ENCODE data around the gene ADK. TPM values are rescaled to one million over a fixed set of nuclear protein-coding genes. Genes with fewer than 3 reads are reported as not detected.
A peak's percentile ranks its signal among the peaks of the same experiment; 100 is the strongest.
"Not testable (repeated sequence)": the region's sequence is repeated elsewhere in the genome, so short reads cannot be mapped to it uniquely, and the experiment has no call there.

ADK gene
- total RNA-seq, 1 experiment from 2014 or later: 26.8 TPM

DNA sequence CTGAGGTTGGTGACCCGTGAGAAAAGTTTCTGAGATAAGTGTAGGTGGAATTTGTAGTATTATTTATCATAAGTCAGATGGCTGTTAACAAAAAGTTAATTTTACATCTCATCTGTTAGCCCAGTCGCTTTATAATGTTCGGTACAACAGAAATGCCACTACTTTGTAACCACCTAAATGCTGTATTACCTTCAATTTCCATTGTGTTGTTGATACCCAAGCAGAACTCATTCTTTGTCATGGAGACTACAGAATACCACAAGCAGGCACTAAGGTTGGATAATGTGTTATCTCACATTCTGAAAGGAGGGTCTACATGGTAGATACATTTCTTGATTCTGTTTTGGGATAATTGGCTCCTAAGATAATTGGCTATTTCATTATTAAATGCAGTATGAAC is 425.6 kb downstream of the ADK start:
- no peak overlapping the region for H2AFZ ChIP-seq (ENCODE audit: low read length)
- DNase-seq: no peak
- no CpG with 5 or more reads among the region's 3 CpGs for WGBS (ENCODE audit: extremely low coverage, insufficient read length, low lambda C conversion rate)
- no peak overlapping the region for H3K27ac ChIP-seq (ENCODE audit: insufficient read length, low read depth, low read length)
- no peak overlapping the region for H2BK20ac ChIP-seq (ENCODE audit: low read depth, low read length, poor library complexity, severe bottlenecking)
- H4K5ac ChIP-seq (ENCODE audit: insufficient read length, low read depth, low read length): no peak overlapping the region
- Mint-ChIP-seq H3K9me3 (peaks cover 38 to 42% of the 10 kb centered on the region in 2 experiments), H3K4me3 (peak overlapping the region in 1 of 2 experiments; percentile 1; a peak in 1 of 5 replicates), H3K27me3 (ENCODE audit: low read depth) (peaks cover 3% of the 10 kb centered on the region), H3K4me1 (peaks cover 28 to 41% of the 10 kb centered on the region in 2 experiments), H3K27ac (no peak overlapping the region), H3K36me3 (ENCODE audit: insufficient read depth in 1 of 3, low read depth in 3 of 3) (peaks cover 25 to 54% (median 27%) of the 10 kb centered on the region in 3 experiments)
- no peak overlapping the region for H3K18ac ChIP-seq (ENCODE audit: insufficient read length, low read depth, low read length)
- no peaks in the 10 kb centered on the region for H4K20me1 ChIP-seq (ENCODE audit: control insufficient read depth, insufficient read depth, insufficient read length)
- H3K14ac ChIP-seq (ENCODE audit: insufficient read depth, low read length): no peak overlapping the region
- no peak overlapping the region for H2BK15ac ChIP-seq (ENCODE audit: low read depth, low read length)
- H4K91ac ChIP-seq (ENCODE audit: insufficient read length, low read depth, low read length): no peak overlapping the region
- no peak overlapping the region for H2BK12ac ChIP-seq (ENCODE audit: insufficient read length, low read depth, low read length)
- no peaks in the 10 kb centered on the region for H3K79me2 ChIP-seq (ENCODE audit: insufficient read depth, low read length)
- no peak overlapping the region for H3K4ac ChIP-seq (ENCODE audit: low read depth, low read length)
- H4K8ac ChIP-seq (replicated peaks; ENCODE audit: insufficient read length, low read depth, low read length): no peak overlapping the region
- H3K9me3 ChIP-seq (ENCODE audit: control insufficient read depth, low read depth, low read length): peaks cover 10% of the 10 kb centered on the region
- no peak overlapping the region for H2AK5ac ChIP-seq (ENCODE audit: insufficient read length, low read length)
- H3K79me1 ChIP-seq (ENCODE audit: insufficient read depth, low read depth, low read length, poor library complexity, severe bottlenecking): no peaks in the 10 kb centered on the region
- TF ChIP-seq, protein P1, sequence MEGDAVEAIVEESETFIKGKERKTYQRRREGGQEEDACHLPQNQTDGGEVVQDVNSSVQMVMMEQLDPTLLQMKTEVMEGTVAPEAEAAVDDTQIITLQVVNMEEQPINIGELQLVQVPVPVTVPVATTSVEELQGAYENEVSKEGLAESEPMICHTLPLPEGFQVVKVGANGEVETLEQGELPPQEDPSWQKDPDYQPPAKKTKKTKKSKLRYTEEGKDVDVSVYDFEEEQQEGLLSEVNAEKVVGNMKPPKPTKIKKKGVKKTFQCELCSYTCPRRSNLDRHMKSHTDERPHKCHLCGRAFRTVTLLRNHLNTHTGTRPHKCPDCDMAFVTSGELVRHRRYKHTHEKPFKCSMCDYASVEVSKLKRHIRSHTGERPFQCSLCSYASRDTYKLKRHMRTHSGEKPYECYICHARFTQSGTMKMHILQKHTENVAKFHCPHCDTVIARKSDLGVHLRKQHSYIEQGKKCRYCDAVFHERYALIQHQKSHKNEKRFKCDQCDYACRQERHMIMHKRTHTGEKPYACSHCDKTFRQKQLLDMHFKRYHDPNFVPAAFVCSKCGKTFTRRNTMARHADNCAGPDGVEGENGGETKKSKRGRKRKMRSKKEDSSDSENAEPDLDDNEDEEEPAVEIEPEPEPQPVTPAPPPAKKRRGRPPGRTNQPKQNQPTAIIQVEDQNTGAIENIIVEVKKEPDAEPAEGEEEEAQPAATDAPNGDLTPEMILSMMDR (conservative IDR thresholded peaks at IDR 0.05): no peak
- no peak overlapping the region for H3T11ph ChIP-seq (ENCODE audit: low read length)
- H3K4me2 ChIP-seq (ENCODE audit: insufficient read depth, insufficient read length, low read length): no peak overlapping the region
- H3K27me3 ChIP-seq (ENCODE audit: insufficient read depth, low read length): no peaks in the 10 kb centered on the region
- no peak overlapping the region for H3K9ac ChIP-seq (ENCODE audit: extremely low read depth, insufficient read length, low read length)
- no peak overlapping the region for H2BK120ac ChIP-seq (ENCODE audit: low read depth, low read length, poor library complexity, severe bottlenecking)
- no peaks in the 10 kb centered on the region for H3K23me2 ChIP-seq (ENCODE audit: insufficient read length, low read depth, low read length, poor library complexity, severe bottlenecking)
- no peak overlapping the region for H2BK5ac ChIP-seq (ENCODE audit: insufficient read length, low read length)
- no peak overlapping the region for H3K56ac ChIP-seq (ENCODE audit: insufficient read length, low read depth, low read length)
- peaks cover 3% of the 10 kb centered on the region; the same call in 1 of the 2 replicates for H3K4me1 ChIP-seq (ENCODE audit: insufficient read depth, low read length)
- no peak overlapping the region for H3K23ac ChIP-seq (ENCODE audit: insufficient read length, low read depth, low read length)

DNA sequence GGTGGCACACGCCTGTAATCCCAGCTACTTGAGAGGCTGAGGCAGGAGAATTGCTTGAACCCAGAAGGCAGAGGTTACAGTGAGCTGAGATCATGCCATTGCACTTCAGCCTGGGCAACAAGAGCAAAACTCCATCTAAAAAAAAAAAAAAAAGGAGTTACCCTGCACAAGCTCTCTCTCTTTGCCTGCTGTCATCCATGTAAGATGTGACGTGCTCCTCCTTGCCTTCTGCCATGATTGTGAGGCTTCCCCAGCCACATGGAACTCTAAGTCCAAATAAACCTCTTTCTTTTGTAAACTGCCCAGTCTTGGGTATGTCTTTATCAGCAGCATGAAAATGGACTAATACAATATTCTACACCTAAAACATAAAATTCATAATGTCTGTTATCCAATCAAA is 429.4 kb downstream of the ADK start:
- peaks cover 6 to 22% (median 14%) of the 10 kb centered on the region in 3 experiments for H3K36me3 Mint-ChIP-seq (ENCODE audit: insufficient read depth in 1 of 3, low read depth in 3 of 3)
- H3K27me3 Mint-ChIP-seq (ENCODE audit: low read depth); H2AK5ac ChIP-seq (ENCODE audit: insufficient read length, low read length); H4K5ac ChIP-seq (ENCODE audit: insufficient read length, low read depth, low read length); H3K4me3 Mint-ChIP-seq; H4K91ac ChIP-seq (ENCODE audit: insufficient read length, low read depth, low read length); H3K27me3 ChIP-seq (ENCODE audit: insufficient read depth, low read length); DNase-seq; H3K9me3 ChIP-seq (ENCODE audit: control insufficient read depth, low read depth, low read length); H2BK120ac ChIP-seq (ENCODE audit: low read depth, low read length, poor library complexity, severe bottlenecking); H3K14ac ChIP-seq (ENCODE audit: insufficient read depth, low read length); H3K23me2 ChIP-seq (ENCODE audit: insufficient read length, low read depth, low read length, poor library complexity, severe bottlenecking); H3T11ph ChIP-seq (ENCODE audit: low read length); H3K27ac Mint-ChIP-seq; H3K9ac ChIP-seq (ENCODE audit: extremely low read depth, insufficient read length, low read length); H3K79me1 ChIP-seq (ENCODE audit: insufficient read depth, low read depth, low read length, poor library complexity, severe bottlenecking); H3K18ac ChIP-seq (ENCODE audit: insufficient read length, low read depth, low read length); H3K4me1 ChIP-seq (ENCODE audit: insufficient read depth, low read length); H3K4ac ChIP-seq (ENCODE audit: low read depth, low read length); H2BK20ac ChIP-seq (ENCODE audit: low read depth, low read length, poor library complexity, severe bottlenecking); H3K23ac ChIP-seq (ENCODE audit: insufficient read length, low read depth, low read length); H3K27ac ChIP-seq (ENCODE audit: insufficient read length, low read depth, low read length); H2BK5ac ChIP-seq (ENCODE audit: insufficient read length, low read length); H3K9me3 Mint-ChIP-seq; H4K20me1 ChIP-seq (ENCODE audit: control insufficient read depth, insufficient read depth, insufficient read length); H4K8ac ChIP-seq (replicated peaks; ENCODE audit: insufficient read length, low read depth, low read length); H2AFZ ChIP-seq (ENCODE audit: low read length); H2BK15ac ChIP-seq (ENCODE audit: low read depth, low read length); H3K4me2 ChIP-seq (ENCODE audit: insufficient read depth, insufficient read length, low read length); H2BK12ac ChIP-seq (ENCODE audit: insufficient read length, low read depth, low read length); H3K79me2 ChIP-seq (ENCODE audit: insufficient read depth, low read length); H3K56ac ChIP-seq (ENCODE audit: insufficient read length, low read depth, low read length): not testable (repeated sequence)
- WGBS (ENCODE audit: extremely low coverage, insufficient read length, low lambda C conversion rate): no CpG with 5 or more reads among the region's 2 CpGs
- peaks cover 27 to 40% of the 10 kb centered on the region in 2 experiments for H3K4me1 Mint-ChIP-seq
